SK-N-SH treated with all-trans-retinoic acid at 6 μM for 48 hours (cell line): ENCODE measurements around the gene NTSR2.

Source experiments
- ATAC-seq: fragments of 200-7000 bp; cut with Tn5 transposase; 3 replicates; pipeline ENCODE4 v1.9.1; 2020; ENCODE audit warnings: mild to moderate bottlenecking, moderate library complexity
- ARNTL ChIP-seq: fragments of 450-650 bp; formaldehyde crosslinking; IDR thresholded peaks from 2 replicates; pipeline ENCODE4 v1.5.0; 2020; ENCODE audit warnings: low read depth, mild to moderate bottlenecking, moderate library complexity, borderline replicate concordance
- BACH2 ChIP-seq: fragments of 250-450 bp; sonication (Bioruptor Pico); IDR thresholded peaks from 2 replicates; pipeline ENCODE4 v1.9.0; 2021; ENCODE audit warnings: mild to moderate bottlenecking, borderline replicate concordance
- CREB5 ChIP-seq: fragments of 250-450 bp; sonication (Bioruptor Pico); IDR thresholded peaks from 2 replicates; pipeline ENCODE4 v1.5.1; 2020; ENCODE audit warnings: low read depth, mild to moderate bottlenecking, moderate library complexity
- CSDC2 ChIP-seq: fragments of 250-450 bp; sonication (Bioruptor Pico); IDR thresholded peaks from 2 replicates; pipeline ENCODE4 v1.5.0; 2020; ENCODE audit warnings: mild to moderate bottlenecking, moderate library complexity
- CSRNP3 ChIP-seq: fragments of 250-450 bp; sonication (Bioruptor Pico); IDR thresholded peaks from 2 replicates; pipeline ENCODE4 v1.5.1; 2021; ENCODE audit warnings: mild to moderate bottlenecking, moderate library complexity
- POU6F1 ChIP-seq: fragments of 250-450 bp; sonication (Bioruptor Pico); IDR thresholded peaks from 2 replicates; pipeline ENCODE4 v1.8.0; 2021; ENCODE audit warnings: low read depth, mild to moderate bottlenecking, moderate library complexity, borderline replicate concordance
- RARB ChIP-seq: fragments of 250-450 bp; sonication (Bioruptor Pico); IDR thresholded peaks from 2 replicates; pipeline ENCODE4 v1.8.0; 2021; ENCODE audit warnings: mild to moderate bottlenecking, moderate library complexity
- SNAI2 ChIP-seq: fragments of 250-450 bp; sonication (Bioruptor Pico); IDR thresholded peaks from 2 replicates; pipeline ENCODE4 v1.5.0; 2020; ENCODE audit warnings: mild to moderate bottlenecking, moderate library complexity
- TCF4 ChIP-seq: fragments of 250-450 bp; sonication (Bioruptor Pico); IDR thresholded peaks from 2 replicates; pipeline ENCODE4 v1.8.0; 2021; ENCODE audit warnings: mild to moderate bottlenecking, moderate library complexity, borderline replicate concordance
- TOX ChIP-seq: fragments of 250-450 bp; sonication (Bioruptor Pico); IDR thresholded peaks from 2 replicates; pipeline ENCODE4 v1.8.0; 2021; ENCODE audit warnings: mild to moderate bottlenecking, moderate library complexity, borderline replicate concordance
- TSHZ2 ChIP-seq: fragments of 250-450 bp; sonication (Bioruptor Pico); IDR thresholded peaks from 2 replicates; pipeline ENCODE4 v1.5.0; 2020; ENCODE audit warnings: mild to moderate bottlenecking, moderate library complexity
- ZC3H10 ChIP-seq: fragments of 250-450 bp; sonication (Bioruptor Pico); IDR thresholded peaks from 2 replicates; pipeline ENCODE4 v1.5.1; 2021; ENCODE audit warnings: mild to moderate bottlenecking, moderate library complexity
- ZFP3 ChIP-seq: fragments of 250-450 bp; sonication (Bioruptor Pico); IDR thresholded peaks from 2 replicates; pipeline ENCODE4 v1.5.0; 2020; ENCODE audit warnings: mild to moderate bottlenecking, moderate library complexity
- ZFP30 ChIP-seq: fragments of 450-650 bp; formaldehyde crosslinking; IDR thresholded peaks from 2 replicates; pipeline ENCODE4 v1.5.0; 2022; ENCODE audit warnings: mild to moderate bottlenecking, moderate library complexity
- ZNF70 ChIP-seq: fragments of 450-650 bp; formaldehyde crosslinking; IDR thresholded peaks from 2 replicates; pipeline ENCODE4 v1.5.0; 2020; ENCODE audit warnings: mild to moderate bottlenecking, moderate library complexity
- ZNF8 ChIP-seq: fragments of 450-650 bp; formaldehyde crosslinking; IDR thresholded peaks from 2 replicates; pipeline ENCODE4 v1.5.0; 2020; ENCODE audit warnings: mild to moderate bottlenecking, moderate library complexity

The NTSR2 gene

GRCh38 chr2:11701751-11702301, 31.8 kb upstream of the NTSR2 start (continued):
- TF ChIP-seq ZFP30 (CRISPR knock-in tag) (no peak), ZFP3 (CRISPR knock-in tag) (no peak), TCF4 (CRISPR knock-in tag) (no peak), POU6F1 (CRISPR knock-in tag) (no peak), CSDC2 (CRISPR knock-in tag) (no peak), RARB (no peak)
- TF ChIP-seq, all 23 proteins: peak for 0

GRCh38 chr2:11701206-11701605, 31.2 kb upstream of the NTSR2 start:
- no peak for ATAC-seq
- TF ChIP-seq TSHZ2 (CRISPR knock-in tag) (no peak), TCF4 (CRISPR knock-in tag) (no peak)

- TF ChIP-seq SNAI2 (CRISPR knock-in tag) (no peak), BACH2 (CRISPR knock-in tag) (no peak), CREB5 (CRISPR knock-in tag) (no peak), TOX (CRISPR knock-in tag) (no peak), CSRNP3 (no peak), TSHZ2 (CRISPR knock-in tag) (no peak)
- TF ChIP-seq, all 23 proteins: peak for 0
- no peak for ATAC-seq
These were observed 30.0 kb upstream of the NTSR2 start for GRCh38 chr2:11699686-11700670.

- ATAC-seq: peak; percentile 29
- TF ChIP-seq BACH2 (CRISPR knock-in tag) (no peak), ZC3H10 (CRISPR knock-in tag) (no peak), TCF4 (CRISPR knock-in tag) (no peak), ZFP30 (CRISPR knock-in tag) (no peak), ARNTL (CRISPR knock-in tag) (no peak), RARB (no peak), ZNF70 (CRISPR knock-in tag) (no peak), ZNF8 (CRISPR knock-in tag) (no peak), CREB5 (CRISPR knock-in tag) (no peak)
These were observed 28.3 kb upstream of the NTSR2 start for GRCh38 chr2:11698009-11698922.
